Spinal cord (tissue), 10 donors: ENCODE measurements around the gene IGF2R. TPM values are rescaled to one million over a fixed set of nuclear protein-coding genes. Genes with fewer than 3 reads are reported as not detected.
"Not testable (repeated sequence)": the region's sequence is repeated elsewhere in the genome, so short reads cannot be mapped to it uniquely, and the experiment has no call there.

Source experiments
- DNase-seq, 6 donors: peaks; one replicate each; pipeline versions ENCODE4 v3.0.0 to v3.0.0-alpha.2; 2013 to 2015; ENCODE audit warnings: low spot score in 6 of 6, low read depth in 4 of 6
- H3K27ac ChIP-seq: one replicate; pipeline ENCODE4 v1.5.1; 2013; ENCODE audit warnings: low read depth, low read length, control low read depth
- H3K27me3 ChIP-seq: one replicate; pipeline ENCODE4 v1.6.1; 2013; ENCODE audit warnings: low read length; ENCODE audit not compliant: control insufficient read depth, insufficient read depth
- H3K36me3 ChIP-seq: one replicate; pipeline ENCODE4 v1.6.1; 2013; ENCODE audit warnings: low read length; ENCODE audit not compliant: control insufficient read depth, insufficient read depth
- H3K4me1 ChIP-seq: one replicate; pipeline ENCODE4 v1.6.1; 2013; ENCODE audit warnings: low read length; ENCODE audit not compliant: control insufficient read depth, insufficient read depth
- H3K4me3 ChIP-seq: one replicate; pipeline ENCODE4 v1.5.1; 2013; ENCODE audit warnings: low read depth, low read length, control low read depth
- H3K9me3 ChIP-seq: one replicate; pipeline ENCODE4 v1.6.1; 2013; ENCODE audit warnings: low read length; ENCODE audit not compliant: control insufficient read depth, insufficient read depth
- WGBS: methylation state at CpG from one replicate; pipeline ENCODE4 v1.1.5; 2013; ENCODE audit warnings: missing lambda C conversion rate; ENCODE audit not compliant: insufficient coverage; 5-methylcytosine and 5-hydroxymethylcytosine counted together
- polyA plus RNA-seq, 2 donors: library from polyadenylated mRNA; unstranded; fragments of 120-200 nt; gene quantifications; one replicate each; pipeline ENCODE4 v1.2.1, GENCODE V29; 2013; ENCODE audit not compliant: insufficient read length in 2 of 2
- total RNA-seq, 2 donors: library from RNA; depleted of rRNA in 1 of 2; stranded (reverse); fragments of 120-200 nt in 1 of 2; fragments of >200 nt in 1 of 2; gene quantifications; one replicate each; pipeline versions ENCODE4 v1.2.3 to v1.2.4, GENCODE V29; 2013 to 2014
- donor health status: healthy.

Gene IGF2R
- total and polyA plus RNA-seq, 4 donors, result 23.8 to 53.0 (median 31.1) TPM

- 91% methylated on average over 20 of the region's 32 CpGs for WGBS
Measured at GRCh38 chr6:160090442-160091239, 121.8 kb downstream of the IGF2R start.

DNA sequence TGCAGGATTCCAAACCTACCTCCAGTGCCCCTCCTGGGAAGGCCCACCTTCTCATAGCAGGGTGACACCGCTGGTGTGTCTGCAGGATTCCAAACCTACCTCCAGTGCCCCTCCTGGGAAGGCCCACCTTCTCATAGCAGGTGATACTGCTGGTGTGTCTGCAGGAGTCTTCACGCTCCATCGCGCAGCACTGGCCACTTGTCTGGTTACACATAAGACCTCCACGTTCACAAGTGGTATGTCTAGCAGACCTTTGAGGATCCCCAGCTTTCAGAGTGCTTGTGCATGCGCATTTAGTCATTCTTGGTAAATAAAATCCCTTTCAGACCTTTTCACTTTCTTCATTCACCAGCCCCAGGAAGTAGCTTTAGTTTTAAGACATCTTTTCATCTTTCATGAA lies 123.3 kb downstream of the IGF2R start:
- not testable (repeated sequence) for DNase-seq, H3K9me3 ChIP-seq, H3K27ac ChIP-seq, H3K4me3 ChIP-seq, H3K27me3 ChIP-seq, H3K4me1 ChIP-seq
- peaks cover 57% of the 10 kb centered on the region for H3K36me3 ChIP-seq
- 98% methylated on average over 5 of the region's 6 CpGs for WGBS

More at GRCh38 chr6:160090442-160091239, 121.8 kb downstream of the IGF2R start:
- H3K36me3 ChIP-seq, result peaks cover 63% of the 10 kb centered on the region
- H3K4me3 ChIP-seq, DNase-seq, H3K9me3 ChIP-seq, H3K27ac ChIP-seq, H3K4me1 ChIP-seq, H3K27me3 ChIP-seq: not testable (repeated sequence)

- no peak overlapping the region for H3K27ac ChIP-seq
- peaks cover 8% of the 10 kb centered on the region for H3K4me1 ChIP-seq
- no peaks in the 10 kb centered on the region for H3K9me3 ChIP-seq
- H3K36me3 ChIP-seq, result peaks cover 59% of the 10 kb centered on the region
- no peaks in the 10 kb centered on the region for H3K27me3 ChIP-seq
- H3K4me3 ChIP-seq, result no peak overlapping the region
- no peak for DNase-seq
- WGBS, result 92% methylated on average over 10 of the region's 10 CpGs
Measured at GRCh38 chr6:160092602-160093001, 123.7 kb downstream of the IGF2R start.

DNA sequence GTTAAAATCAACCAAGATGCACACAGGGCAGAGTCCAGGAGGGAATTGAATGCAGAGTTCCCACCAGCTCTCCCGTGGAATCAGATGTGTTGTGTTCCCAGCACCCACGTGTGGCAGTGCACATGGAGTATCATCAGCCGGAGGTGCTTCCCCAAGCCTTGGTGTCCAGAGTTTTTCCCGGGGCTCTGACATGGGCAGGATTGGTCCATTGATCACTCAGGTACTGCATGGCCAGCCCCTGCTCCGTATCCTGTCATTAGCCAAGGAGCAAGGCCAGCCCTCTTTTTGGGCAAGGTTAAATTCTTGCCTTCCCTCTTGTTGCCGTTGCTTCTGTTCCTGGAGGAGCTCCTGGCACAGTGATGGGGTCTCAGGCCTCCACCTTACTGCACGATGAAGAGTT lies 124.2 kb downstream of the IGF2R start:
- WGBS, result 95% methylated on average over 7 of the region's 7 CpGs
- H3K27ac ChIP-seq, result no peak overlapping the region
- peaks cover 59% of the 10 kb centered on the region for H3K36me3 ChIP-seq
- DNase-seq, result no peak
- peaks cover 8% of the 10 kb centered on the region for H3K4me1 ChIP-seq
- no peak overlapping the region for H3K4me3 ChIP-seq
- H3K27me3 ChIP-seq, result no peaks in the 10 kb centered on the region
- no peaks in the 10 kb centered on the region for H3K9me3 ChIP-seq

GRCh38 chr6:160093946-160094345 lies 125.1 kb downstream of the IGF2R start:
- Histone ChIP-seq H3K9me3 (no peaks in the 10 kb centered on the region), H3K4me1 (peaks cover under 1% of the 10 kb centered on the region), H3K27ac (no peak overlapping the region), H3K36me3 (peaks cover 61% of the 10 kb centered on the region), H3K4me3 (no peak overlapping the region), H3K27me3 (no peaks in the 10 kb centered on the region)
- DNase-seq, result no peak
- WGBS, result 72% methylated on average over 2 of the region's 4 CpGs

DNA sequence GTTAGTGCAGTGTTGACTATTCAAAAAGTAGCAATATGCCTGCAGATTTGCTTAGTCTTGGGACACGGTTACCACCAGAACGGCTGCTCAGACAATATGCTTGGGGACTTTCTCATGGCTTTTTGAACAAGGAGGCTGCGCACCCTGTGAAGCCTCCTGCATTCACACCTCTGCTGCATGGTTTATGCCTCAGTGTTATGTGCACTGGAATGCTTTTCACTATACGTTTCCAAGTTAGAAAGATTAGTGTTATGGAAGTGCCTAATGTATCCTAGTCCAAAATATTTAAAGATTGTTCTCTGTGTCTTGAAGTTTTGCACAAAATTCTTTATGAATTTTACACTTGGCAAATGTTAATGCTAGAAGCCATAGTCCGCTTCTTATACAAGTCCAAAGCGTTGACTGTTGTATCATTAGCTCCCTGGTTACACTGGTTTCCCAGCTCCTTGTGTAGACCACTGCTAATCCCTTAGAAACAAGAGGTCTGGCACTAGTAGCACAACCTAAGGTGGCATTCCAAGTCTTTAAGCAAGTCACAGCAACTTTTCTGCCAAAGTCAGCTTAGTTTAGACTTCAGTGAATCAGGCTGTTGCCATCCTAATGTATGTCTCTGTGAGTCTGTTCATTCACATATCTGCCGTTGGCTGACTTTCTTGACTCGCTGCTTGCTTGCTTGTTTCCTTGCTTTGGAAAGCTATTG lies 126.4 kb downstream of the IGF2R start:
- Histone ChIP-seq H3K27me3 (no peaks in the 10 kb centered on the region), H3K4me1 (no peaks in the 10 kb centered on the region), H3K9me3 (no peaks in the 10 kb centered on the region), H3K4me3 (no peak overlapping the region), H3K27ac (no peak overlapping the region), H3K36me3 (peaks cover 54% of the 10 kb centered on the region)
- 81% methylated on average over 7 of the region's 8 CpGs for WGBS
- DNase-seq, result peak in 2 of 6 donors; percentile 16 to 77

DNA sequence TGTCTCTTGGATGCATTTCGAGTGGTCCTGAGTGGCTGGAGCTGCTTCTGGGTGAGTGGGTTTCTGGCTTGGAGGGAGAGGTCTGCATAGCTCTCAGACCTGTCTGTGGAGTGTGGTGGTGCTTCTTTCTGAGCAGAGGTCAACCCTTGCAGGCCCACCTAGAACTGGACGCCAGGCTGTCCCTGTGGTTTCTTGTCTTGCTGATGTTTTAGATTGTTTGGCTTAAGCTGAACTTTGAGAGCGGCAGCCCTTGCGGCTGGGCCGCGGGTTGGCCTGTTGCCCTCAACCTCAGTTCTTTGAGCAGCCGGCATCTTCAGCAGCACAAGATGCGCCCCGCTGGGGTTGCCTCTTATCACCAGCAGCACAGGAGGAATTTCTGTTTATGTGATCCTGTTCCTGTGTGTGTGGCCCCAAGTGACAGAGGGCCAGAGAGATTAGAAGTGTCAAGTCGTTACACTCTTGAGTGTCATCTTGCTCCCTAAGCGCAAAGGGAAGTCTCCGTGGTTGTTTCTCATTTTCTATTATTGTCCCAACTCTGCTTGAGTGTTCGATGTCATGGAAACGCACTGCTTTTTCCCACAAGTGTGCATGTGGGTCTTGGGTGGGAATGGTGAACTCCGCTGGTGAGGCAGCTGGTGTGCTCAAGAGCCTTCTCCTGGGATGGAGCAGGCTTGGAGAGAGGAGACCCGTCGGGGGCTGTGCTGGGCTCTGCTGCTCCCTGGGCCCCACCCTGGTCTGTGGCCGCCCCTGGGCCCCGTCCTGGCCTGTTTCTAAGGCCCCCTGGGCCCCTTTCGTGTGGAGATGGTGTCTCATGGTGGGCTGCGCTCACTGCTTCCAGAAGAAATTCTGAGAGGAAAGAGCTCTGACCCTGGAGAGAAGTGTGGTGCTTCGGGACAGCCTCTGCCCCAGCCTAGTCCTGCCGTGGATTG lies 132.7 kb downstream of the IGF2R start:
- no peak overlapping the region for H3K4me3 ChIP-seq
- peaks cover 62% of the 10 kb centered on the region for H3K36me3 ChIP-seq
- no peaks in the 10 kb centered on the region for H3K4me1 ChIP-seq
- no peak for DNase-seq
- H3K27ac ChIP-seq, result no peak overlapping the region
- H3K9me3 ChIP-seq, result no peaks in the 10 kb centered on the region
- H3K27me3 ChIP-seq, result no peaks in the 10 kb centered on the region
- 84% methylated on average over 19 of the region's 23 CpGs for WGBS

DNA sequence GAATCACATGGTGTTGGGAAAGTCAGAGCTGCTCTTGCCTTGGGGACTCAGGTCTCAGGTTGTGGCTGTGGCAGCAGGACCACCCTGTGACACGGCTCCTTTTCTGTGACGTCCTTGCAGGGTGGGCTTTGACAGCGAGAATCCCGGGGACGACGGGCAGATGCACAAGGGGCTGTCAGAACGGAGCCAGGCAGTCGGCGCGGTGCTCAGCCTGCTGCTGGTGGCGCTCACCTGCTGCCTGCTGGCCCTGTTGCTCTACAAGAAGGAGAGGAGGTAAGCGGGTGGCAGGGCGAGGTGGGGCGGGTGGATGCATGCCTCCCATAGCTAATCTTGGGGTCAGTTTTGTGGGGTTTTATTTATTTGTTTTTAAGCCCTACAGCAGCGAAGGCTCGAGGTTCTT lies 133.5 kb downstream of the IGF2R start:
- Histone ChIP-seq H3K9me3 (no peaks in the 10 kb centered on the region), H3K4me3 (no peak overlapping the region), H3K27me3 (no peaks in the 10 kb centered on the region), H3K36me3 (peaks cover 55% of the 10 kb centered on the region), H3K4me1 (no peaks in the 10 kb centered on the region), H3K27ac (no peak overlapping the region)
- 96% methylated on average over 16 of the region's 16 CpGs for WGBS
- no peak for DNase-seq
